PC-3 (cell line): ENCODE results near the gene OCA2. TPM values are rescaled to one million over a fixed set of nuclear protein-coding genes. Genes with fewer than 3 reads are reported as not detected.

Experiments
- ATAC-seq: fragments of 200-7000 bp; cut with Tn5 transposase; 2 replicates; pipeline ENCODE4 v1.9.1; 2020; ENCODE audit warnings: mild to moderate bottlenecking, moderate library complexity
- BruUV-seq: library from RNA; stranded (reverse); fragments of 400-500 nt; replicated peaks from 2 replicates; lab custom pipeline; 2021; lab: Mats Ljungman, UMichigan
- CTCF ChIA-PET: fragments of 300-600 bp; sonication (Branson Sonifier 250); formaldehyde crosslinking; loops from one replicate; lab custom pipeline; 2022; ENCODE audit warnings: antibody characterized with exemption; lab: Charles Lee
- POLR2A ChIA-PET: fragments of 300-600 bp; sonication (Branson Sonifier 250); formaldehyde crosslinking; loops from one replicate; lab custom pipeline; 2022; ENCODE audit warnings: antibody characterized with exemption; ENCODE audit not compliant: unreplicated experiment; lab: Charles Lee
- DNase-seq: peaks from one replicate; pipeline ENCODE4 v3.0.0-alpha.2; 2015
- H2AFZ ChIP-seq: fragments of 300-600 bp; sonication (generic); 2 replicates; pipeline ENCODE4 v1.6.0; 2016; ENCODE audit warnings: antibody characterized with exemption, low read length
- H3F3A ChIP-seq: fragments of 300-600 bp; sonication (generic); one replicate; pipeline ENCODE4 v1.6.0; 2017; ENCODE audit warnings: antibody characterized with exemption, low read length, control low read depth, mild to moderate bottlenecking; ENCODE audit not compliant: unreplicated experiment
- H3K27ac ChIP-seq: fragments of 300-600 bp; sonication (generic); 2 replicates; pipeline ENCODE4 v1.5.1; 2016; ENCODE audit warnings: mild to moderate bottlenecking, low read length
- H3K27me3 ChIP-seq: fragments of 300-600 bp; sonication (generic); 2 replicates; pipeline ENCODE4 v1.6.1; 2016; ENCODE audit warnings: low read length, mixed read lengths
- H3K36me3 ChIP-seq: fragments of 300-600 bp; sonication (generic); 2 replicates; pipeline ENCODE4 v1.6.1; 2016; ENCODE audit warnings: low read depth, mixed run types, low read length, mixed read lengths
- H3K4me1 ChIP-seq: fragments of 300-600 bp; sonication (generic); 2 replicates; pipeline ENCODE4 v1.5.1; 2016; ENCODE audit warnings: low read length; ENCODE audit not compliant: insufficient read depth
- H3K4me2 ChIP-seq: fragments of 300-600 bp; sonication (generic); 2 replicates; pipeline ENCODE4 v1.6.0; 2016; ENCODE audit warnings: low read length
- H3K4me3 ChIP-seq: fragments of 300-600 bp; sonication (generic); 2 replicates; pipeline ENCODE4 v1.5.1; 2016; ENCODE audit warnings: mild to moderate bottlenecking, low read length, mixed read lengths
- H3K79me2 ChIP-seq: fragments of 300-600 bp; sonication (generic); 2 replicates; pipeline ENCODE4 v1.6.1; 2017; ENCODE audit warnings: low read length, mixed read lengths
- H3K9ac ChIP-seq: fragments of 300-600 bp; sonication (generic); 2 replicates; pipeline ENCODE4 v1.6.0; 2016; ENCODE audit warnings: mild to moderate bottlenecking, low read length
- H3K9me2 ChIP-seq: fragments of 300-600 bp; sonication (generic); replicated peaks from 2 replicates; pipeline ENCODE4 v1.6.1; 2016; ENCODE audit warnings: mixed run types, low read length, mixed read lengths
- H3K9me3 ChIP-seq: fragments of 300-600 bp; sonication (generic); 2 replicates; pipeline ENCODE4 v1.6.1; 2016; ENCODE audit warnings: low read length, mixed read lengths
- H4K20me1 ChIP-seq: fragments of 300-600 bp; sonication (generic); 2 replicates; pipeline ENCODE4 v1.6.1; 2016; ENCODE audit warnings: low read length, mixed read lengths
- EZH2 ChIP-seq: fragments of 300-600 bp; sonication (generic); IDR thresholded peaks from one replicate; pipeline ENCODE4 v1.6.1; 2017; ENCODE audit warnings: antibody characterized with exemption, mild to moderate bottlenecking, low read length; ENCODE audit not compliant: unreplicated experiment
- EZH2phosphoT487 ChIP-seq: fragments of 300-600 bp; sonication (generic); IDR thresholded peaks from 2 replicates; pipeline ENCODE4 v1.6.1; 2018; ENCODE audit warnings: mild to moderate bottlenecking, antibody characterized with exemption, low read length, borderline replicate concordance
- intact Hi-C: fragments of 100-400 bp; cut with micrococcal nuclease; formaldehyde crosslinking; loops from 2 replicates; pipeline ENCODE4 v1.9.0; 2023
- total RNA-seq: library from RNA; depleted of rRNA; stranded (reverse); fragments of >200 nt; gene quantifications from 2 replicates; pipeline ENCODE4 v1.2.3, GENCODE V29; 2014
- TF ChIP-seq, protein P1 (sequence below): fragments of 300-600 bp; sonication (generic); conservative IDR thresholded peaks from 2 replicates; pipeline ENCODE4 v1.5.1; 2017; ENCODE audit warnings: antibody characterized with exemption, low read depth, mild to moderate bottlenecking, low read length

The OCA2 gene
- total RNA-seq, 1 experiment from 2014 or later, result not detected

DNA sequence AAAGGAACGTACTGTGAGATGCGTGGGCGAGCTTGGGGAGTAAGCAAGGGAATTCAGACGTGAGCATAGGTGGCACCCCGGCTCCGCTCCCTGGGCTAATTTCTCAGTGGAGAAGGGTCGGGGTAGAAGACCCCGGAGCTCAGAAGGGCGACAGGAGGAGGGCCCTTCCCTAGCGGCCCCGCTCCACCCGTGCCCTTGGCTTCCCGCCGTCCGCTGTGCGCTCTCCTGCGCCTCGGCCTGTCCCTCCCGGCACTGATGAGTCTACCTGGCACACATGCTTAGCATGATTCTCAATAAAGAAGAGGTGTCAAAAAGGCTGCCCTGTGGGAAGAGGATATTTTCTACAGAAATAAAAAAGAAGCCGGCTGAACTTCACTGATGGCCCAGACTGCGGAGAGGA, 292.7 kb downstream of the OCA2 start:
- TF ChIP-seq, protein P1, sequence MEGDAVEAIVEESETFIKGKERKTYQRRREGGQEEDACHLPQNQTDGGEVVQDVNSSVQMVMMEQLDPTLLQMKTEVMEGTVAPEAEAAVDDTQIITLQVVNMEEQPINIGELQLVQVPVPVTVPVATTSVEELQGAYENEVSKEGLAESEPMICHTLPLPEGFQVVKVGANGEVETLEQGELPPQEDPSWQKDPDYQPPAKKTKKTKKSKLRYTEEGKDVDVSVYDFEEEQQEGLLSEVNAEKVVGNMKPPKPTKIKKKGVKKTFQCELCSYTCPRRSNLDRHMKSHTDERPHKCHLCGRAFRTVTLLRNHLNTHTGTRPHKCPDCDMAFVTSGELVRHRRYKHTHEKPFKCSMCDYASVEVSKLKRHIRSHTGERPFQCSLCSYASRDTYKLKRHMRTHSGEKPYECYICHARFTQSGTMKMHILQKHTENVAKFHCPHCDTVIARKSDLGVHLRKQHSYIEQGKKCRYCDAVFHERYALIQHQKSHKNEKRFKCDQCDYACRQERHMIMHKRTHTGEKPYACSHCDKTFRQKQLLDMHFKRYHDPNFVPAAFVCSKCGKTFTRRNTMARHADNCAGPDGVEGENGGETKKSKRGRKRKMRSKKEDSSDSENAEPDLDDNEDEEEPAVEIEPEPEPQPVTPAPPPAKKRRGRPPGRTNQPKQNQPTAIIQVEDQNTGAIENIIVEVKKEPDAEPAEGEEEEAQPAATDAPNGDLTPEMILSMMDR, result no peak
- TF ChIP-seq EZH2 (no peak), EZH2phosphoT487 (no peak)
- CTCF ChIA-PET, result no interaction called here
- no TSS peak for BruUV-seq
- H3K36me3 ChIP-seq, result no peaks in the 10 kb centered on the region
- H3K4me3 ChIP-seq, result no peak overlapping the region
- DNase-seq (no peak), ATAC-seq (no peak)
- H3K79me2 ChIP-seq, result no peaks in the 10 kb centered on the region
- no peaks in the 10 kb centered on the region for H3F3A ChIP-seq
- POLR2A ChIA-PET, result no interaction called here
- H3K27me3 ChIP-seq, result no peaks in the 10 kb centered on the region
- no peaks in the 10 kb centered on the region for H3K4me1 ChIP-seq
- no peaks in the 10 kb centered on the region for H3K9me2 ChIP-seq
- no peak overlapping the region for H3K27ac ChIP-seq
- no peaks in the 10 kb centered on the region for H4K20me1 ChIP-seq
- no peak overlapping the region for H3K4me2 ChIP-seq
- H3K9me3 ChIP-seq, result peaks cover 7% of the 10 kb centered on the region; the same call in 1 of the 2 replicates
- intact Hi-C loops, result no loop called here
- H2AFZ ChIP-seq, result no peak overlapping the region
- H3K9ac ChIP-seq, result no peak overlapping the region

DNA sequence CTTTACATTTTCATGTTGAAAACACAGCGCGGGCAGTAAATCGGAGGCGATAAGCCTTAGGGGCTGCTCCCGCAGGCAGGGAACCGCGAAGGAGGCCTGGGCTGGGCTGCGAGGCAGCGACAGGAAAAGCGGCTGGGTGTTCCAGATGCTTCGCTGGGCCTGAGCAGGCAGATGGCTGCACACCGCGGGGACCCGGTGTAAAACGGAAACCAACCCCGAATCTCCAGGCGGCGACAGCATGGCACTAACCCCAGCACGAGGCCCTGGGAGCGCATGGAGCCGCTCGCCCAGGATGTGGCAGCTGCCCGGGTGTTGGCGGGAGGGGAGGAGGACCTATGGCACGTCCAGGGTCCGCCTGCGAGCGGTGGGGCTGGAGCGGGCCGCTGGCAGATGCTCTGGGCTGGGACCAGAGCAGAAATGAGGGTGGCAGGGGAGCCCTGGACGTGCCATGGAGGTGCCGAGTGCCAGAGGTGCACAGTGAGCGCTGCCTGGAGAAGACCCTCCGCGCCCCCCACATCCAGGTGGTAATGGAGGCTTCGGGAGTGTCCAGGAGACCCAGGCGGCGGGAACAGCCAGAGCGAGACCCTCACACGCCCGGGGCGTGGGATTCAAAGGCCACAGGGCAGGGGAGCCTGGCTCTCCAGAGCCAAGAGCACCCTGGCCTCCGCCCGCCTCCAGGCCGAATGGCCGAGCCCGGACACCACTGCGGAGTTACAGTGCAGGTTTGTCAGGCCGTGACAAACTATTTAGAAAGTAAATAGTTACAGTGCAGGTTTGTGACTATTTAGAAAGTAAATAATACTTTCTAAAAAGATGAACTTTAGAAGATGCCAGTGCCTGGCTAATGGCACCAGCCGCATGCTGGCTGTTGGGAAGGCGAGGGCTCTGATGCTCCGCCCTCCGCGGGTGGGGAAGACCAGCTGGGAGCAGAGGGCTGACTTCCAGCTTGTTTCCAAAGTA, 293.6 kb downstream of the OCA2 start:
- intact Hi-C loops, result no loop called here
- H3K9me3 ChIP-seq, result peaks cover 7% of the 10 kb centered on the region; the same call in 1 of the 2 replicates
- POLR2A ChIA-PET, result no interaction called here
- no peak overlapping the region for H3K27ac ChIP-seq
- DNase-seq, result no peak
- no peaks in the 10 kb centered on the region for H3K27me3 ChIP-seq
- no peak overlapping the region for H3K9ac ChIP-seq
- H3K4me2 ChIP-seq, result no peak overlapping the region
- H3K79me2 ChIP-seq, result no peaks in the 10 kb centered on the region
- H3K4me3 ChIP-seq, result no peak overlapping the region
- H3K9me2 ChIP-seq, result no peaks in the 10 kb centered on the region
- no peak overlapping the region for H2AFZ ChIP-seq
- no peak for ATAC-seq
- CTCF ChIA-PET, result no interaction called here
- H3K4me1 ChIP-seq, result no peaks in the 10 kb centered on the region
- TF ChIP-seq EZH2 (no peak), EZH2phosphoT487 (no peak)
- TF ChIP-seq, protein P1, result no peak
- no peaks in the 10 kb centered on the region for H4K20me1 ChIP-seq
- no peaks in the 10 kb centered on the region for H3F3A ChIP-seq
- no TSS peak for BruUV-seq
- no peaks in the 10 kb centered on the region for H3K36me3 ChIP-seq
